ENCODE data around the gene PRR23A.
A peak's percentile ranks its signal among the peaks of the same experiment; 100 is the strongest.

Gene PRR23A

DNA sequence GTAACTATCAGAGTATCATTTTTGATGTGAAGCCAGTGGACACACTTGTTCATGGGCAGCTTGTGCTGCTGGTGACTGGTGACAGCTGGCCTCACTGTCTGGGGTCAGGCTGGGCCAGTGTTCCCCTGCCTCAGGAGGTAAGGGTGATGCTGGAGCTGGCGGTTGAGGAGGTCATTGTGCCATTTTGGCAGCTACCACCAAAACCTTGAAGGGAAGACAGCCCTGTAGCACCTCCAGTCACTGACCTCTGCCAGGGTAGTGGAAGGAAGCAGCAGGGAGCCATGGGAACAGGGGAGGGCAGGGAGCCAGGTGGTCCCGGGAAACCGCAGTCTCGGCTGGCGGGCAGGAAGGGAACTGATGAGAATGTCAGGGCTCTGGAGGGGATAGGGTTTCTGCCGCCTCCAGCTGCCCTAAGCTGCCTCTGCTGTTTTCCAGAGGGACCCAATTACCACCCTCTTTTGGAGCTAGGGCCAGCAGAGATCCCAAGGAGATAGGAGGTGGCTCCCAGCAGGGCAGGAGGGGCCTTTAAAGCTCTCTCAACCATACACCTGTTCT is 34.2 kb downstream of the PRR23A start:
- ChIA-PET CTCF (interaction anchor here (0.6 to 3.0 kb wide), 3 partner anchors 8 to 48 kb away, joined by 4 to 6 read pairs (median 4); no protein-coding TSS in a partner anchor), POLR2A (no interaction called here)
- Histone ChIP-seq H3K9me3 (ENCODE audit: control extremely low read depth in 1 of 5, control insufficient read depth in 4 of 5, insufficient read depth in 2 of 5, low read depth in 1 of 5, low read length in 4 of 5) (no peaks in the 10 kb centered on the region), H3K27ac (ENCODE audit: insufficient read depth in 1 of 2, low read depth in 1 of 2, low read length in 2 of 2, poor library complexity in 1 of 2, severe bottlenecking in 2 of 2) (no peak overlapping the region), H3K27me3 (replicated peaks in 2 of 5; ENCODE audit: control insufficient read depth in 4 of 5, insufficient read depth in 5 of 5, low read length in 4 of 5) (peaks cover 0 to 5% (median 0%) of the 10 kb centered on the region in 5 experiments), H3K4me1 (ENCODE audit: control extremely low read depth in 1 of 4, control insufficient read depth in 4 of 4, insufficient read depth in 4 of 4, low read length in 3 of 4) (peaks cover 0 to 7% (median 4%) of the 10 kb centered on the region in 4 experiments), H3K36me3 (ENCODE audit: control insufficient read depth in 4 of 4, insufficient read depth in 4 of 4, low read length in 3 of 4) (no peaks in the 10 kb centered on the region), H3K4me3 (ENCODE audit: control insufficient read depth in 1 of 7, extremely low read depth in 1 of 7, insufficient read depth in 4 of 7, low read depth in 2 of 7, low read length in 6 of 7) (no peak overlapping the region)
- WGBS (ENCODE audit: insufficient coverage): 66% methylated on average over 6 of the region's 6 CpGs
- no peak for DNase-seq

DNA sequence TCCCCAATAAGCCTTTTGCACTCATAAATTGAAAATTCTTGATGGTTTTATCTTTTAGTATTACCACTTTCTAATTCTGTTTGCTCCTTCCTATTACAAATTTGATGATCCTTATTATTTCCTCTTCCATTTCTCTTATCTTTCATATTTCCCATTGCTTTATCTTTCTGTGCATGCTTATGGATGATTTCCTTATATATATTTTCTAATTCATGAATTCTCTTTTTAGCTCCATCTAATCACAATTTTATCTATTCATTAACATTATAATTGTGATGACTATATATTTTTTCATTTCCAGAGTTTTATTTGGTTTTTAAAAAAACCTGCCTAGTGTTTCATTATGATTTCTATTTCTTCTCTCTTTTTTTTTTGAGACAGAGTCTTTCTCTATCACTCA is 41.1 kb downstream of the PRR23A start:
- H3K27me3 ChIP-seq (replicated peaks in 2 of 5; ENCODE audit: control insufficient read depth in 4 of 5, insufficient read depth in 5 of 5, low read length in 4 of 5): peaks cover 0 to 25% (median 2%) of the 10 kb centered on the region in 5 experiments

GRCh38 chr3:138964264-138964663 is 41.8 kb downstream of the PRR23A start:
- Histone ChIP-seq H3K9me3 (ENCODE audit: control extremely low read depth in 1 of 5, control insufficient read depth in 4 of 5, insufficient read depth in 2 of 5, low read depth in 1 of 5, low read length in 4 of 5) (peaks cover 0 to 12% (median 4%) of the 10 kb centered on the region in 5 experiments), H3K4me1 (ENCODE audit: control extremely low read depth in 1 of 4, control insufficient read depth in 4 of 4, insufficient read depth in 4 of 4, low read length in 3 of 4) (peaks cover 0 to 12% (median 9%) of the 10 kb centered on the region in 4 experiments), H3K4me3 (ENCODE audit: control insufficient read depth in 1 of 7, extremely low read depth in 1 of 7, insufficient read depth in 4 of 7, low read depth in 2 of 7, low read length in 6 of 7) (no peak overlapping the region), H3K27me3 (replicated peaks in 2 of 5; ENCODE audit: control insufficient read depth in 4 of 5, insufficient read depth in 5 of 5, low read length in 4 of 5) (peaks cover 0 to 28% (median 4%) of the 10 kb centered on the region in 5 experiments), H3K27ac (ENCODE audit: insufficient read depth in 1 of 2, low read depth in 1 of 2, low read length in 2 of 2, poor library complexity in 1 of 2, severe bottlenecking in 2 of 2) (no peak overlapping the region), H3K36me3 (ENCODE audit: control insufficient read depth in 4 of 4, insufficient read depth in 4 of 4, low read length in 3 of 4) (no peaks in the 10 kb centered on the region)
- WGBS (ENCODE audit: insufficient coverage): no CpG with 5 or more reads among the region's 2 CpGs
- POLR2A ChIA-PET: no interaction called here
- CTCF ChIA-PET: interaction anchor here (1.9 kb wide), 1 partner anchor 15 kb away, joined by 4 read pairs; no protein-coding TSS in a partner anchor
- DNase-seq: no peak

More for the DNA sequence above, 41.1 kb downstream of the PRR23A start:
- H3K4me3 ChIP-seq (ENCODE audit: control insufficient read depth in 1 of 7, extremely low read depth in 1 of 7, insufficient read depth in 4 of 7, low read depth in 2 of 7, low read length in 6 of 7): no peak overlapping the region
- no peak overlapping the region for H3K27ac ChIP-seq (ENCODE audit: insufficient read depth in 1 of 2, low read depth in 1 of 2, low read length in 2 of 2, poor library complexity in 1 of 2, severe bottlenecking in 2 of 2)
- no peak for DNase-seq
- H3K9me3 ChIP-seq (ENCODE audit: control extremely low read depth in 1 of 5, control insufficient read depth in 4 of 5, insufficient read depth in 2 of 5, low read depth in 1 of 5, low read length in 4 of 5): peaks cover 0 to 12% (median 4%) of the 10 kb centered on the region in 5 experiments
- ChIA-PET POLR2A (no interaction called here), CTCF (interaction anchor here (1.2 to 1.9 kb wide), 2 partner anchors 10 to 15 kb away, joined by 3 to 4 read pairs; no protein-coding TSS in a partner anchor)
- H3K4me1 ChIP-seq (ENCODE audit: control extremely low read depth in 1 of 4, control insufficient read depth in 4 of 4, insufficient read depth in 4 of 4, low read length in 3 of 4): peaks cover 0 to 12% (median 9%) of the 10 kb centered on the region in 4 experiments
- H3K36me3 ChIP-seq (ENCODE audit: control insufficient read depth in 4 of 4, insufficient read depth in 4 of 4, low read length in 3 of 4): no peaks in the 10 kb centered on the region

GRCh38 chr3:138962854-138963560 is 43.1 kb downstream of the PRR23A start:
- Histone ChIP-seq H3K27ac (ENCODE audit: insufficient read depth in 1 of 2, low read depth in 1 of 2, low read length in 2 of 2, poor library complexity in 1 of 2, severe bottlenecking in 2 of 2) (no peak overlapping the region), H3K4me3 (ENCODE audit: control insufficient read depth in 1 of 7, extremely low read depth in 1 of 7, insufficient read depth in 4 of 7, low read depth in 2 of 7, low read length in 6 of 7) (no peak overlapping the region), H3K27me3 (replicated peaks in 2 of 5; ENCODE audit: control insufficient read depth in 4 of 5, insufficient read depth in 5 of 5, low read length in 4 of 5) (peaks cover 0 to 31% (median 9%) of the 10 kb centered on the region in 5 experiments), H3K4me1 (ENCODE audit: control extremely low read depth in 1 of 4, control insufficient read depth in 4 of 4, insufficient read depth in 4 of 4, low read length in 3 of 4) (peaks cover 0 to 12% (median 9%) of the 10 kb centered on the region in 4 experiments), H3K9me3 (ENCODE audit: control extremely low read depth in 1 of 5, control insufficient read depth in 4 of 5, insufficient read depth in 2 of 5, low read depth in 1 of 5, low read length in 4 of 5) (peaks cover 0 to 12% (median 4%) of the 10 kb centered on the region in 5 experiments), H3K36me3 (ENCODE audit: control insufficient read depth in 4 of 4, insufficient read depth in 4 of 4, low read length in 3 of 4) (no peaks in the 10 kb centered on the region)
- WGBS (ENCODE audit: insufficient coverage): 92% methylated on average over 8 of the region's 8 CpGs
- DNase-seq: no peak
- ChIA-PET POLR2A (interaction anchor here (0.6 kb wide), 1 partner anchor 21 kb away, joined by 3 read pairs; no protein-coding TSS in a partner anchor), CTCF (interaction anchor here (0.7 kb wide), 1 partner anchor 14 kb away, joined by 4 read pairs; no protein-coding TSS in a partner anchor)

GRCh38 chr3:138960417-138960852 is 45.6 kb downstream of the PRR23A start:
- peaks cover 0 to 10% (median 4%) of the 10 kb centered on the region in 5 experiments for H3K9me3 ChIP-seq (ENCODE audit: control extremely low read depth in 1 of 5, control insufficient read depth in 4 of 5, insufficient read depth in 2 of 5, low read depth in 1 of 5, low read length in 4 of 5)
- peak in 1 of 3 donors; percentile 18 for DNase-seq
- CTCF ChIA-PET: interaction anchor here (0.6 to 3.7 kb wide), 8 partner anchors 11 to 151 kb away, joined by 3 to 20 read pairs (median 4); no protein-coding TSS in a partner anchor
- H3K36me3 ChIP-seq (ENCODE audit: control insufficient read depth in 4 of 4, insufficient read depth in 4 of 4, low read length in 3 of 4): no peaks in the 10 kb centered on the region
- under 1% methylated on average over 35 of the region's 36 CpGs for WGBS (ENCODE audit: insufficient coverage)
- H3K27ac ChIP-seq (ENCODE audit: insufficient read depth in 1 of 2, low read depth in 1 of 2, low read length in 2 of 2, poor library complexity in 1 of 2, severe bottlenecking in 2 of 2): no peak overlapping the region
- peaks cover 0 to 12% (median 9%) of the 10 kb centered on the region in 4 experiments for H3K4me1 ChIP-seq (ENCODE audit: control extremely low read depth in 1 of 4, control insufficient read depth in 4 of 4, insufficient read depth in 4 of 4, low read length in 3 of 4)
- POLR2A ChIA-PET: no interaction called here
- H3K27me3 ChIP-seq (replicated peaks in 2 of 5; ENCODE audit: control insufficient read depth in 4 of 5, insufficient read depth in 5 of 5, low read length in 4 of 5): peaks cover 0 to 43% (median 12%) of the 10 kb centered on the region in 5 experiments
- peak overlapping the region in 6 of 7 experiments; percentile 7 to 68 (median 53) for H3K4me3 ChIP-seq (ENCODE audit: control insufficient read depth in 1 of 7, extremely low read depth in 1 of 7, insufficient read depth in 4 of 7, low read depth in 2 of 7, low read length in 6 of 7)
